Measurements from ENCODE around the gene SLC43A3.

DNA sequence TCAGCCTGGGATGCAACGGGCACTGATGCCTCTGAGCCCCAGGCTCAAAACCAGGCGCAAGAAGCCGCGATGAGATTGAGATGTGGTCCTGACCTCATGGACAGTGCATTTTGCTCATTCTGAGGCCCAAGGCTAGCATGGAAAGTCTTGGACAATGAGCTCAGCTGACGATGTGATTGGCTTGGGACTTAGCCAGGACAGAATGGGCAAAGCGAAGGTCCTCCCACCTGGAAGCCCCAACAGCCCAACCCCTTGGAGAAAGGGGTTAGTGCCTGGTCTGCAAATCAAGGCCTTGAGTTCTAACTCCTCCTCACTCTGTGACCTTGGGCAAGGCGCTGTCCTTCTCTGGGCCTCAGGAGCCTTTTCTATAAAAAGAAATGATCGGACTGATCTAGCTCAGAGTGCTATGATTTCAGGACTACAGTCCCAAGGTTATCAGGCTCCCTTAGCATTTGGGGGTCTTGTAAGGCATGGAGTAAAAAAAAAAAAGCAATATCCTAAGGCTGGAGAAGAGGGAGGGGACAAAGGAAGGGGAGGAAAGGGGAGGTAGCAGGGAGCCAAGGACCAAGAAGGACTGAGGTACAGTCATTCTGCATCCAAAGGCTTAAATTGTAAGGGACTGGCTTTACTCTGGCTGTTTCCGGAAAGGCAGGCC is 2.7 kb downstream of the SLC43A3 start:
- TF ChIP-seq, protein P1, sequence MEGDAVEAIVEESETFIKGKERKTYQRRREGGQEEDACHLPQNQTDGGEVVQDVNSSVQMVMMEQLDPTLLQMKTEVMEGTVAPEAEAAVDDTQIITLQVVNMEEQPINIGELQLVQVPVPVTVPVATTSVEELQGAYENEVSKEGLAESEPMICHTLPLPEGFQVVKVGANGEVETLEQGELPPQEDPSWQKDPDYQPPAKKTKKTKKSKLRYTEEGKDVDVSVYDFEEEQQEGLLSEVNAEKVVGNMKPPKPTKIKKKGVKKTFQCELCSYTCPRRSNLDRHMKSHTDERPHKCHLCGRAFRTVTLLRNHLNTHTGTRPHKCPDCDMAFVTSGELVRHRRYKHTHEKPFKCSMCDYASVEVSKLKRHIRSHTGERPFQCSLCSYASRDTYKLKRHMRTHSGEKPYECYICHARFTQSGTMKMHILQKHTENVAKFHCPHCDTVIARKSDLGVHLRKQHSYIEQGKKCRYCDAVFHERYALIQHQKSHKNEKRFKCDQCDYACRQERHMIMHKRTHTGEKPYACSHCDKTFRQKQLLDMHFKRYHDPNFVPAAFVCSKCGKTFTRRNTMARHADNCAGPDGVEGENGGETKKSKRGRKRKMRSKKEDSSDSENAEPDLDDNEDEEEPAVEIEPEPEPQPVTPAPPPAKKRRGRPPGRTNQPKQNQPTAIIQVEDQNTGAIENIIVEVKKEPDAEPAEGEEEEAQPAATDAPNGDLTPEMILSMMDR (IDR thresholded peaks at IDR 0.05; ENCODE audit: low read depth, low read length): no peak
- TF ChIP-seq EZH2phosphoT487 (IDR thresholded peaks at IDR 0.05; ENCODE audit: low read depth): no peak

Data from OCI-LY3 (cell line).